Vagina (tissue), 2 donors: ENCODE results near the gene TUBB1. TPM values are rescaled to one million over a fixed set of nuclear protein-coding genes. Genes with fewer than 3 reads are reported as not detected.

ENCODE experiments used
- DNase-seq, 2 donors: peaks; one replicate each; pipeline ENCODE4 v3.0.0-alpha.2; 2017; ENCODE audit errors: extremely low spot score in 2 of 2
- H3K27ac ChIP-seq: fragments of 200-600 bp; sonication (generic); one replicate; pipeline ENCODE4 v1.5.1; 2019
- H3K27me3 ChIP-seq: fragments of 200-600 bp; sonication (generic); one replicate; pipeline ENCODE4 v1.5.1; 2019
- H3K36me3 ChIP-seq, 2 donors: fragments of 200-600 bp; sonication (generic); one replicate each; pipeline ENCODE4 v1.5.1; 2017 to 2019
- H3K4me1 ChIP-seq: fragments of 200-600 bp; sonication (generic); one replicate; pipeline ENCODE4 v1.5.1; 2019
- H3K4me3 ChIP-seq, 2 donors: fragments of 200-600 bp; sonication (generic); 1 replicate in 1 of 2; 2 replicates in 1 of 2; pipeline ENCODE4 v1.5.1; 2016 to 2019
- H3K9me3 ChIP-seq: fragments of 200-600 bp; sonication (generic); one replicate; pipeline ENCODE4 v1.5.1; 2019
- POLR2A ChIP-seq, 2 donors: fragments of 450-650 bp; IDR thresholded peaks; one replicate each; pipeline ENCODE4 v1.6.1; 2017; ENCODE audit warnings: antibody characterized with exemption in 2 of 2, mild to moderate bottlenecking in 2 of 2, moderate library complexity in 2 of 2
- POLR2AphosphoS5 ChIP-seq, 2 donors: sonication (generic); formaldehyde crosslinking; IDR thresholded peaks; one replicate each; pipeline ENCODE4 v1.9.0; 2017; ENCODE audit warnings: antibody characterized with exemption in 2 of 2, mild to moderate bottlenecking in 2 of 2, low read depth in 1 of 2; ENCODE audit not compliant: insufficient read depth in 1 of 2
- intact Hi-C: fragments of 100-400 bp; cut with DNase I; formaldehyde crosslinking; loops from one replicate; pipeline ENCODE4 v1.15.1; 2023
- total RNA-seq: library from RNA; depleted of rRNA; stranded (reverse); fragments of >200 nt; gene quantifications from one replicate; pipeline ENCODE4 v1.2.3, GENCODE V29; 2016
- TF ChIP-seq, protein P1 (sequence below), 3 experiments: fragments of 450-650 bp in 2 of 3; fragments of 200-600 bp in 1 of 3; sonication (generic) in 1 of 3; IDR thresholded peaks; one replicate each; pipeline ENCODE4 v1.5.1; 2017 to 2019; ENCODE audit warnings: antibody characterized with exemption in 3 of 3, mild to moderate bottlenecking in 2 of 3, moderate library complexity in 2 of 3

TUBB1 gene
- total RNA-seq, 1 donor from 2014 or later = not detected

DNA sequence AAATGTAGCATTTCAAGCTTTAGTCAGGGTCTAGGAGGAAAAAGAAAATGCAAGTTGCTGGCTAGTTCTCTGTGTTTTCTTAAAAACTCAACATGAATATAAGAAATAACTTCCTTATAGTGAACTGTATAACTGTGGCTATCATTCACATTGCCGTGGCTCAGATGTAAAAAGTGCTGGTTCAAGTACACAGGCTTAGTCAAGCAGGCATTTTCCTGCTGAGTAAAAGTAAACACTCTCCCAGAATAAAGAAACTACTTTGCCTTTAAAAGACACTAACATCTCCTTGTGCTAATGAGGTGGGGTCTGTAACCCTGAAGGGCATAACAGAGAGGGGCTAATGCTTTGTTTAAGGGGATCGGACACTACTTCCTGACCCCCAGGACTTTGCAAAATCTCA is 9.6 kb downstream of the TUBB1 start:
- no peak for DNase-seq
- H3K4me1 ChIP-seq = peaks cover 54% of the 10 kb centered on the region
- no peaks in the 10 kb centered on the region for H3K9me3 ChIP-seq
- H3K36me3 ChIP-seq = peaks cover 0 to 49% of the 10 kb centered on the region in 2 donors
- intact Hi-C loops = no loop called here
- no peak overlapping the region for H3K4me3 ChIP-seq
- no peak for TF ChIP-seq POLR2AphosphoS5 (IDR thresholded peaks at IDR 0.05; ENCODE audit: insufficient read depth in 1 of 2, low read depth in 1 of 2)
- H3K27ac ChIP-seq = no peak overlapping the region
- H3K27me3 ChIP-seq = no peaks in the 10 kb centered on the region

DNA sequence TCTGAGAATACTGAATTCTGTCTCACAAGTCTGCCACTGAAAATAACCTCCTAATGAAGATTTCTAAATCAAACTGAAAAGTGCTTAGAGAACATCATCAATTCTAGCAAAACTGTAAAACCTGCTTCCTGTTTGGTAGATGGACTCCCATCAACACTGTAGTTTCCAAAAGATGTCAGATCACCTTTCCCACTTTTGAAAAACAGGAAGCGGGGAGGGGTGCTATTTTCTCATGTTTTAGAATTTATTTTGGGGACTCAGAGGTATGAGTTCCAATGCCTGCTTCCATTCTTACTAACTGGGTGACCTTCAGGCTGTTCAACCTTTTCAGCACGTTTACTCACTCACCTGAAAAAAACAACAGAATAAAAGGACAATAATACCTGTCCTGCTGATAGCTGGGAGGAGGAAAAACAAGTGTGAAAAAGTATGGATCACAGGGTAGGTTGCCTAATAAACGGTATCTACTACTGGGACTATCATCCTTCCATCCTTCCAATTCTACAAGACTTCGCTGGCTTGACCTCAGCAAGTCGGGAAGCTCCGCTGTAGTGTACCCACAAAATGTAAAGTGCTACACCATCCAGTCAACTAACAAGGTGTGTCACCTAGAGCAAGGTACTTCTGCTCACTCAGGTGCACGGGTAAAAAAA is 11.8 kb downstream of the TUBB1 start:
- H3K4me1 ChIP-seq = peaks cover 54% of the 10 kb centered on the region
- H3K27ac ChIP-seq = no peak overlapping the region
- no peak for DNase-seq
- intact Hi-C loops = loop anchor here (5.0 kb wide), 1 partner anchor 139 kb away; no protein-coding TSS in a partner anchor
- peaks cover 0 to 51% of the 10 kb centered on the region in 2 donors for H3K36me3 ChIP-seq
- no peaks in the 10 kb centered on the region for H3K27me3 ChIP-seq
- no peaks in the 10 kb centered on the region for H3K9me3 ChIP-seq
- TF ChIP-seq POLR2A (IDR thresholded peaks at IDR 0.05) (no peak), POLR2AphosphoS5 (IDR thresholded peaks at IDR 0.05; ENCODE audit: insufficient read depth in 1 of 2, low read depth in 1 of 2) (no peak)
- peak overlapping the region; percentile 78 to 92 for H3K4me3 ChIP-seq

DNA sequence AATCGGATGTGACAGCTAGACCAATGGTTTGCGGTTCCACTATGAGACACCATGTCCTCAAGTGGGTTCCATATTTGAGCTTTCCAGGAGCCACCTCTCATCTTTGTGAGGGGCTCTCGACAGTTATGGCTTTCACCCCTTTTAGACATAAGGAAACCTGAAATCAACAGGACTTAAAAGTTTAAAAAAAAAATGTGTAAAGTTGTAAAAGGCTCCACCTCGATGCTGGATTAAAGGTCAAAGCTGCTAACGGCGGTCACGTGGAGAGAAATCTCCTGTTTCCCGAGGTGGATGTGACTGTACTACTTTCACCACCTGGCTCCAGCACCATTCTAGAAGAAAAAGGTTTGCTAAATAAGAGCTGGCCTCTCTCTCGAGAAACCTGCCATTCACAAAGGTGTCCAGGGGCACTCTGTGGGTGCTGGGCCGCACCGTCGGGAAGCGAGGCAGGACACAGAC is 12.4 kb downstream of the TUBB1 start:
- Histone ChIP-seq H3K27ac (peak overlapping the region; percentile 83), H3K36me3 (peaks cover 0 to 57% of the 10 kb centered on the region in 2 donors), H3K4me1 (peaks cover 54% of the 10 kb centered on the region), H3K27me3 (no peaks in the 10 kb centered on the region), H3K9me3 (no peaks in the 10 kb centered on the region), H3K4me3 (peak overlapping the region; percentile 78 to 92)
- DNase-seq = no peak
- intact Hi-C loops = loop anchor here (5.0 kb wide), 1 partner anchor 139 kb away; no protein-coding TSS in a partner anchor
- TF ChIP-seq POLR2AphosphoS5 (IDR thresholded peaks at IDR 0.05; ENCODE audit: insufficient read depth in 1 of 2, low read depth in 1 of 2) (no peak), POLR2A (IDR thresholded peaks at IDR 0.05) (no peak)
- TF ChIP-seq, protein P1, sequence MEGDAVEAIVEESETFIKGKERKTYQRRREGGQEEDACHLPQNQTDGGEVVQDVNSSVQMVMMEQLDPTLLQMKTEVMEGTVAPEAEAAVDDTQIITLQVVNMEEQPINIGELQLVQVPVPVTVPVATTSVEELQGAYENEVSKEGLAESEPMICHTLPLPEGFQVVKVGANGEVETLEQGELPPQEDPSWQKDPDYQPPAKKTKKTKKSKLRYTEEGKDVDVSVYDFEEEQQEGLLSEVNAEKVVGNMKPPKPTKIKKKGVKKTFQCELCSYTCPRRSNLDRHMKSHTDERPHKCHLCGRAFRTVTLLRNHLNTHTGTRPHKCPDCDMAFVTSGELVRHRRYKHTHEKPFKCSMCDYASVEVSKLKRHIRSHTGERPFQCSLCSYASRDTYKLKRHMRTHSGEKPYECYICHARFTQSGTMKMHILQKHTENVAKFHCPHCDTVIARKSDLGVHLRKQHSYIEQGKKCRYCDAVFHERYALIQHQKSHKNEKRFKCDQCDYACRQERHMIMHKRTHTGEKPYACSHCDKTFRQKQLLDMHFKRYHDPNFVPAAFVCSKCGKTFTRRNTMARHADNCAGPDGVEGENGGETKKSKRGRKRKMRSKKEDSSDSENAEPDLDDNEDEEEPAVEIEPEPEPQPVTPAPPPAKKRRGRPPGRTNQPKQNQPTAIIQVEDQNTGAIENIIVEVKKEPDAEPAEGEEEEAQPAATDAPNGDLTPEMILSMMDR (IDR thresholded peaks at IDR 0.05) = no peak

DNA sequence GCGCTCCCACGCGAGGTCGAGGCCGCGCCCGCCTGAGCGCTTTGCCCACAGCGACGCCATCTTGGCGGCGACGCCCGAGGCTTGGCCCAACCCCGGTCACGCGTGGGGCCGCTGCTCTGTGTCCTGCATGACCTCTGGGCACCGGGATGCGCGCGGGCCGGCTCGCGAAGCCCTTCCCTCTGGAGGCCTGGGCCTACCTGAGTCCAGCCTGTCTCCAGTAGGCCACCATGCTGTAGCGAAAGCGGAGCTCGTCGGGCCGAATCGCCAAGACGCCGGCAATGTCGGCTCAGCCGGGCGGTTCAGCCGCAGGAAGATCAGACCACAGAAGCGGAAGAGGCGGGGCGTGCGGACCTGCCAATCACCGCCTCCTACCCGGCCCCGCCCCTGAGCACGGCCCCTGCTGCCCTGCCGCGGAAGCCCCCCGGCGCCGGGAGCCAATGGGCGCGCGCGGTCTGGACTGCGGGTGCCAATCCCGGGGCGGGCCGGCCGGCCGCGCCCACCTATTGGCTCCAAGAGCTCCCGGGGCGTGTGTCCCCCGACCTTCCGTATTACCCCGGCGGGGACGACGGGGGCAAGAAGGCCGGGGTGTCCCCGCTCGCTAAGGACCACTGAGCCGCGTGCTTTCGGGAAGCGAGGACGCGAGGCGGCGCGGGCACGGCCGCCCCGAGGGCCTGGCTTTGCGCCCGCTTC is 12.9 kb downstream of the TUBB1 start, which contains the start of gene ATP5F1E:
Gene ATP5F1E (minus strand): TSS at position 313 of the 690 bp plus-strand sequence. CDS start 84 bp downstream, at position 229.
- Histone ChIP-seq H3K4me3 (peak within 1 kb of the TSS; percentile 78 to 92), H3K27me3 (no peaks in the 10 kb centered on the region), H3K9me3 (no peaks in the 10 kb centered on the region), H3K36me3 (peaks cover 0 to 62% of the 10 kb centered on the region in 2 donors), H3K4me1 (peaks cover 48% of the 10 kb centered on the region), H3K27ac (peak within 1 kb of the TSS; percentile 83)
- intact Hi-C loops = loop anchor here (5.0 kb wide), 1 partner anchor 140 kb away; no protein-coding TSS in a partner anchor
- peak in 1 of 2 donors; percentile 96 for DNase-seq
- TF ChIP-seq, protein P1 (IDR thresholded peaks at IDR 0.05) = no peak
- TF ChIP-seq POLR2AphosphoS5 (IDR thresholded peaks at IDR 0.05; ENCODE audit: insufficient read depth in 1 of 2, low read depth in 1 of 2) (peak; percentile 18 to 97), POLR2A (IDR thresholded peaks at IDR 0.05) (peak in 1 of 2 donors; percentile 74)

DNA sequence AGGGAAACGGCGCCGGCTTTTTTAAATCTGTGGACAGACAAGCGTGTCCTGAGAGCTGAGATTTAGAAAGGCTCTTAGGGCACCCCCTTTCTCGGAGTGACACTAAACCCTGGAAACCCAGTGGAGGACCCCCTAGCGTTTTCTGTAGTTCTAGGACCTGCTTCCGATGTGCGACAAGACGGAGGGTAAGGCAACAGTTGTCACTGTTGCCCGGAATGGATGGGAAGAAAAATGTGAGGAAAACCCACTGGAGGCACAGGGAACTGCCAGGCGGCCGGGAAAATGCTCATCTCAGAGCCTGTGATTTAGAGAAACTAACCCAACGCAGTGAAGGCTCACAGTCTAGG is 13.5 kb downstream of the TUBB1 start:
- peak overlapping the region; percentile 78 to 92 for H3K4me3 ChIP-seq
- peak overlapping the region; percentile 83 for H3K27ac ChIP-seq
- intact Hi-C loops = loop anchor here (5.0 kb wide), 1 partner anchor 140 kb away; no protein-coding TSS in a partner anchor
- no peak for DNase-seq
- H3K36me3 ChIP-seq = peaks cover 0 to 65% of the 10 kb centered on the region in 2 donors
- no peaks in the 10 kb centered on the region for H3K9me3 ChIP-seq
- TF ChIP-seq, protein P1 (IDR thresholded peaks at IDR 0.05) = peak in 1 of 3 experiments; percentile 7
- no peak for TF ChIP-seq POLR2AphosphoS5 (IDR thresholded peaks at IDR 0.05; ENCODE audit: insufficient read depth in 1 of 2, low read depth in 1 of 2)
- H3K4me1 ChIP-seq = peaks cover 43% of the 10 kb centered on the region
- no peaks in the 10 kb centered on the region for H3K27me3 ChIP-seq
